ENCODE results near the gene REEP5. TPM values are rescaled to one million over a fixed set of nuclear protein-coding genes. Genes with fewer than 3 reads are reported as not detected.

REEP5 gene
- total RNA-seq, 1 experiment from 2014 or later, result 46.2 TPM

GRCh38 chr5:112895682-112896081, 26.3 kb downstream of the REEP5 start:
- no peak overlapping the region for H3K14ac ChIP-seq (ENCODE audit: insufficient read depth, low read length)
- H3K79me1 ChIP-seq (ENCODE audit: insufficient read depth, low read depth, low read length, poor library complexity, severe bottlenecking), result no peaks in the 10 kb centered on the region
- no peak overlapping the region for H2AK5ac ChIP-seq (ENCODE audit: insufficient read length, low read length)
- no peak overlapping the region for H4K91ac ChIP-seq (ENCODE audit: insufficient read length, low read depth, low read length)
- H3K9me3 ChIP-seq (ENCODE audit: control insufficient read depth, low read depth, low read length), result no peaks in the 10 kb centered on the region
- no peak overlapping the region for H2BK15ac ChIP-seq (ENCODE audit: low read depth, low read length)
- H3K4me1 ChIP-seq (ENCODE audit: insufficient read depth, low read length), result no peaks in the 10 kb centered on the region
- H4K20me1 ChIP-seq (ENCODE audit: control insufficient read depth, insufficient read depth, insufficient read length), result no peaks in the 10 kb centered on the region
- H3K4ac ChIP-seq (ENCODE audit: low read depth, low read length), result no peak overlapping the region
- no peak overlapping the region for H3K9ac ChIP-seq (ENCODE audit: extremely low read depth, insufficient read length, low read length)
- H3T11ph ChIP-seq (ENCODE audit: low read length), result no peak overlapping the region
- no peaks in the 10 kb centered on the region for H3K23me2 ChIP-seq (ENCODE audit: insufficient read length, low read depth, low read length, poor library complexity, severe bottlenecking)
- no peak overlapping the region for H2BK120ac ChIP-seq (ENCODE audit: low read depth, low read length, poor library complexity, severe bottlenecking)
- no peak overlapping the region for H2AFZ ChIP-seq (ENCODE audit: low read length)
- no peak overlapping the region for H3K56ac ChIP-seq (ENCODE audit: insufficient read length, low read depth, low read length)
- DNase-seq, result no peak
- H4K8ac ChIP-seq (replicated peaks; ENCODE audit: insufficient read length, low read depth, low read length), result no peak overlapping the region
- no peak overlapping the region for H3K27ac ChIP-seq (ENCODE audit: insufficient read length, low read depth, low read length)
- Mint-ChIP-seq H3K4me1 (0 out of 4 replicates have a peak, but pooled peaks cover 0 to 3% of the 10 kb centered on the region in 2 experiments), H3K4me3 (no peak overlapping the region), H3K36me3 (ENCODE audit: insufficient read depth in 1 of 3, low read depth in 3 of 3) (peaks cover 10 to 34% (median 32%) of the 10 kb centered on the region in 3 experiments; a peak in 6 of 7 replicates), H3K9me3 (no peaks in the 10 kb centered on the region), H3K27ac (peak overlapping the region in 2 of 3 experiments; percentile 61 to 64; a peak in 2 of 7 replicates), H3K27me3 (ENCODE audit: low read depth) (no peaks in the 10 kb centered on the region)
- no peak overlapping the region for H3K23ac ChIP-seq (ENCODE audit: insufficient read length, low read depth, low read length)
- no peak overlapping the region for H2BK20ac ChIP-seq (ENCODE audit: low read depth, low read length, poor library complexity, severe bottlenecking)
- no peaks in the 10 kb centered on the region for H3K27me3 ChIP-seq (ENCODE audit: insufficient read depth, low read length)
- no peak overlapping the region for H3K4me2 ChIP-seq (ENCODE audit: insufficient read depth, insufficient read length, low read length)
- no peak overlapping the region for H3K18ac ChIP-seq (ENCODE audit: insufficient read length, low read depth, low read length)
- no peak overlapping the region for H4K5ac ChIP-seq (ENCODE audit: insufficient read length, low read depth, low read length)
- no peak overlapping the region for H2BK5ac ChIP-seq (ENCODE audit: insufficient read length, low read length)
- TF ChIP-seq CTCF (conservative IDR thresholded peaks at IDR 0.05), result no peak
- H2BK12ac ChIP-seq (ENCODE audit: insufficient read length, low read depth, low read length), result no peak overlapping the region
- no CpG with 5 or more reads among the region's 3 CpGs for WGBS (ENCODE audit: extremely low coverage, insufficient read length, low lambda C conversion rate)
- H3K79me2 ChIP-seq (ENCODE audit: insufficient read depth, low read length), result no peaks in the 10 kb centered on the region
